GM19193 (cell line): Measurements from ENCODE around the gene KLHL29.

ENCODE experiments used
- POLR2A ChIP-seq: IDR thresholded peaks from 4 replicates; pipeline ENCODE4 v1.6.1; 2011; ENCODE audit not compliant: insufficient read depth, insufficient read length; ENCODE audit errors: extremely low read depth

Gene KLHL29

DNA sequence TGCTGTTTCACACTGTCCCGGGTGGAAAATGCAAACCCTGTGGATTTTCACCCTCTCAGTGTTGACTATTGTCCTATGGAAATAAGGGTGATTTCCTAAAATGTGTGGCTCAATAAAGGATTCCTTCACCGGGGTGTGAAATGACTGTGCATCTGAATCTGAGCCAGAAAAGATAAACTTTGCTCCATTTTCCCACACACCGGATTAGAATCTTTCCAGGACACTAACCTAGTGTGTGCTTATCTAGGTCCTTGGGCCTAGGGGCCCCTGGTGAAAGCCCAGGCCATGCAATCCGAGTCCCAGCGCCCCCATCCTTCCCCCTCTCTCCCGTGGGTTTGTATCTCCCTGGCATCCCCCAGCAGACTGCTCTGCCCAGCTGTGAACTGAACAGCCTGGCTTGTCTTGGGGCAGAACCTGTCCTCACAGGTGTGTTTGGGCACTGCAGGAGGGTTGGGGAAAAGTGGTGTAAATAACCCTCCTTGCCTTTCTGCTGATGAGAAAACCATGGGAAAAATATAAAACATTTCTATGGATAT, 17.3 kb downstream of the KLHL29 start:
- no peak for TF ChIP-seq POLR2A

DNA sequence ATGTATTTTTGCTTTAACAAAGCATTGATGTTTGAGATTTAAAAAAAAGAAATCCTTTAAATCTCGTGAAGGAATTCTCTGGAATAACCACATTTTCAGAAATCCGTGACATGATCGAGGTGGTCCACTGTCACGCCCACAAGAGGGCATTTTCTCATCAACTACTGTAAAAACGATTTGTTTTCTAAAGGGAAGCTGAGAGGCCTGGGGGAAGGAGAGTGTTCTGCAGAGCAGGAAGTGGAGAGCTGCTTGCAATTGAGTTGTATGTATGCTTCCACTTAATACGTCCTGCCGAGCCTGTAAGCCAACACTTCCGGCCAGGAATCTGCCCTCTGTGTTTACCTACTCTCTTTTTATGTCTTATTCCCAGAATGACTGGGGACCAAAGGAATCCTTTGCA, 19.4 kb downstream of the KLHL29 start:
- TF ChIP-seq POLR2A = no peak

GRCh38 chr2:23409248-23409647, 24.3 kb downstream of the KLHL29 start:
- TF ChIP-seq POLR2A = no peak

DNA sequence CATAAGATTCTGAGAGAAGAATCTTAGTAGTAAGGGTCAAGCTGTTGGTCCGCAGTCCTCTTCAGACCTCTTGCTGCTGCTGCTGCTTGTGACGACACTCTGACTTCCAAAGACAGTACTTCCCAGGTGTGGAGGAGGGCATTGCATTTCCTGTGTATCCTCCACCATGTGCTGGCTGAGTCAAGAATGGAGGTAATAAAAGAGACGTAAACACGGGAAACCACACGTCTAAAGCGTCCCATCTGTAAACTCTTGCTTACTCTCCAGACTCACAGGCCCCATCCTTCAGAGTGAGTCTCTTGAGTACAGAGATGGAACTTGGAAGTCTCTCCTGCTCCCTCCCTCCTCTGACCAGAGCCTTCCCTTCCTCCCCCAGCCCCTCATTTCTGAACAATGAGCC, 25.6 kb downstream of the KLHL29 start:
- no peak for TF ChIP-seq POLR2A

DNA sequence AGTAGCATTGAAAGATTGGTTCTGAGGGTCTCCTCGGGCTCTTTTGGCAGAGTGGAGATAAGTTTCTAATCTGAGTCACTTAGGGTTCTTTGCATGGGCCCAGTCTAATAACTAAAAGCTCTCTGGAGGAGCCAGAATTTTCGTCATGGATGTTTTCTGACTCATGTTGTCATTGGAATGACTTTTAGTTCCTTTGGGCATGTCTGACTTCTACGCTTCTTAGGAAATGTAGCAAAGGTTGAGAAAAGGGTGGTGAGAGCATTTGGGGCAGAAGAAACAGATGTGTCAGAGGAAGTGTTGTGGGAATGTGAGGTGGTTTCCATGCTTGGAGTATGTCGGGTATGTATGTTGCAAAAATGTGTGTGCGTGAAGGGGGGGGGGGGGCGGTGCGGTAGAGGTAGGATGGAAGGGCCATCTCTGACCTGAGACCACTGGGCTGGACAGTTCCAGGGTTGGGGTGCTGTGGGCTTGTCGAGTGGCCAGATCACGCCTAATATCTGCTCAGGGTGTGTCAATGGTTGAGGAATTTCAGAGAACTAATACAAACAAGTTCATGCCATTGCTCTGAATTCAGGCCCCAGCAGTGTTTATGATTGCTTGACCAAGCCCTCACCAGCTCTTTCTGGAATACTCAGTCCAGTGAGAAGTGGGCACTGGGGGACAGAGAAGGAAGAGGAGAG, 26.9 kb downstream of the KLHL29 start:
- no peak for TF ChIP-seq POLR2A

GRCh38 chr2:23412556-23413155, 27.7 kb downstream of the KLHL29 start:
- no peak for TF ChIP-seq POLR2A

GRCh38 chr2:23413641-23414040, 28.7 kb downstream of the KLHL29 start:
- TF ChIP-seq POLR2A = no peak

GRCh38 chr2:23414106-23414505, 29.1 kb downstream of the KLHL29 start:
- TF ChIP-seq POLR2A = no peak

- TF ChIP-seq POLR2A = no peak
Measured at GRCh38 chr2:23414871-23415270, 29.9 kb downstream of the KLHL29 start.

DNA sequence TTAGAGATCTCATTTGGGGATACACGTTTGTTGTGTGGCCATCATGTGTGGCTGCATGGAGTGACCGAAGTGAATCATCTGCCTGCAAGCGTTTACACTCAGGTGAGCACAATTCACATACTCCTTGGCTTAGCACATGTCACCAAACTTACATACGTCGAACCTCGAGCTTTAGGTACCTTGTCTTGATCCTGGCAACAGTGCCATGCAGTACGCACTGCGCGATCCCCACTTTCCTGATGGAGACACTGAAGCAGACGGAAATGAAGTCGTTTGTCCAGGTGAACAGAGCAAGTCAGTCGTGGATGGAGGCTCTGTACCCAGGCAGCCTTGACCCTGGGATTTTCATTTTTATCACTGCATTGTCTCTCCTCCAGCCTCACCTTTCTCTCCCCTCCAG, 32.3 kb downstream of the KLHL29 start:
- no peak for TF ChIP-seq POLR2A

DNA sequence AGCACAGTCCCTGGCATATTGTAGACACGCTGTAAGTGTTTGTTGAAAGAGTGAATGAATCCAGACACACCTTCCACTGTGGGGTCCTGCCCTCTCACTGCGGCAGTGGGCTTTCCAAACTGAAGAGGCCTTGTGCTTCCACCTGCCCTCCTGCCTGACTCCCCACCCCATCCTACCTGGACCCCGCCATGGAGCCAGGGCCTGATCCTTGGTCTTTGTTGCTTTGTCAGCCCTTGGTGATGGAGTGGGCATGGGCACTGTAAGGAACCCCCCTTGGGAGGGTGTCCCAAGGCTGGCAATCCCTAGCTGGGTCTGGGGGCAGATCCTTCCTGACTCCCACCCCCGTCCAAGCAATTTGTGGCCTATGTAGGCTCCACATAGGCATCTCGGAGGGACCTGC, 33.1 kb downstream of the KLHL29 start:
- TF ChIP-seq POLR2A = no peak

DNA sequence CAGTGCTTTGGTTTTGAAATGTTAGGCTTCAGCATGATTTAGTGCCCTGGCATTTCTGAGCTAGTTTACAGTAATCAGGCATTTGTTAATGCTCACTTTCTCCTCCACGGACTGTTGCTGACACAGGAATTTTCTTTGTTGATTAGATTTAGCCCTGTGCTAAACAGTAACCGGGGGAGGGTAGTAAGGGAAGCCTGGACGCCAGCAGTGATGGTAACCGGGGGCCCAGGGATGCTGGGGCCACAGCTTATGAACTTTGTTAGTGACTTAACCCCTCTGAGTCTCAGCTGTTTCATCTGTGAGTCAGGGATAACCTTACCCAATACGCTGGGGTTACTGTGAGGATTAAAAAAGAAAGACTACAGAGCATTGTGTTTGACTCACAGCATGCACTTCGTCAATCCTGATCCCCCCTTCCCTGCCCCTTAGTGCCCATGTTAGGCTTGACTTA, 33.5 kb downstream of the KLHL29 start:
- TF ChIP-seq POLR2A = no peak

DNA sequence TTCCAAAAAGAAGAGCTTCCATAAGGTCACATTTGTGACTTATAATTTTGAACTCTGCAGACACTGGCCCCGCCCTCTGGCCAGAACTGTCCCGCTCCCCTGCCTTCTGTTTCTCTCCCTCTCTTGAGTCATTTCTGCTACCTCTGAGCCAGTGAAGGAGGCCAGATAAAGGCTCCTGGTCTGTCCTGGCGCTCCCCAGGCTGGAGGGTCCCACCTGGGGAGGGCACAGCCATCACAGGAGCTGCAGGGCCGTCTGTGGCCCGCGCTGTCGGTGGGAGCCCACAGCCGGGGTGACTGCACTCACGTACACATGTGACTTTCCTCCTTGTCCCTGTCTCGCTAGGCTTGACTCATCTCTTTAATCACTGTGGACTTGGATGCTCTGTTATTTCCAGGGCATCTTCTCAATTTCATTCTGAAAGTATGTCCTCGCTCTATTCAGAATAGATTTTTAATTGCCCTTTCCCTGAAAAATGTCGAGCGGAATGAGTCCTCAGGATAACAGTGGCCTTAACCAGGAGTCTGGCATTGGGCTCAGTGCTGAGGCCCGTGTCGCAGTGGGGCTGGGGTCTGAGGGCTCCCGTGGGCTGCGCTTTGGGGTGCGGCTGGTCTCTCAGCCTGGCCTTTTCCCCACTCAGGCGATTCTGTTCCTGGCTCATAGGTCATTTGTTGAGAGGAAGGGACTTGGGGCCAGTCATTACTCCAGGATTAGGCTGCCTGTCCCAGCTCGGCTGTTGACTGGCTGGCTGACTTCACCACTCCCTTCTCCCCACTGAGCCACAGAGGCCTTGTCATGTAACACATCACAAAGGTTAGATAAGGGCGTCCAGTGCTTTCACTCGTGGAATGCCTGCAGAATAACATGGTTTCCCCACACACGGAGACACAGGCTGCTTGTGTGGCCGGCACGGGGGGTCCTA, 34.5 kb downstream of the KLHL29 start:
- TF ChIP-seq POLR2A = no peak

DNA sequence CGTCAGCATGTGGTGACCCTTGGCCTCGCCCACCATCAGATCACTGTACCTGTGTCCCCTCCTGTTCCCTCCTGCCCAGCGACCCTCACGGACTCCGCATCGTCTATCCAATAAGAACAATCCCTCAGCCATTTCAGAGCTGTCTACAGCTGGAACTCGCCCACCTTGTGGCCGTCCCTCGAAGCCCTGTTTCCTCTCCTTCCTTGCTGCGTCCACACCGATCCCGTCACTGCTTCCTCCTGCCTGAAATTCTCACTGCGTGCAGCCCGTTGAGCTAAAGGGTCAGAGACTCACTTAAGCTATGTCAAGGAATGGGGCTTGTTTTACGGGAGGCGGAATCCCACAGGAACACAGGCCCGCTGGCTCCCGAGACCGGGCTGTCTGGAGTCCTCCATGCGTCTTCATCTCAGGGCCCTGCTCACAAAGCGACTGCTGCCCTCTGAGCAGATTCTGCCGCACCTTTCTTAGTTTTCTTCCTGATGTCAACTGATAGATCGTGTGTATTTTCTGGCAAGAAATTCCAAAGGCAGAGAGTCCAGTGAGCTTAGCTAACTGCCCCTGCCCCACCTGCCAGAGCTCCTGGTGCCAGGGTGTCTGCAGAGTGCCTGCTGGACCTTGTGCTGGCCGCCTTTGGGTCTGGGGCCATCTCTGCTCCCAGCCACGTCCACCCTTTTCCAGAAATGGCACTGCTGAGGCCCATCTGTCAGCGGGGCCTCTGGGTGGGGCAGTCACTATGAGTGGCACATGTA, 35.3 kb downstream of the KLHL29 start:
- no peak for TF ChIP-seq POLR2A
